GM10847 (cell line): ENCODE data around the gene RPL36AL.

Experiments
- POLR2A ChIP-seq: IDR thresholded peaks from 2 replicates; pipeline ENCODE4 v1.6.1; 2011; ENCODE audit not compliant: insufficient read length; ENCODE audit errors: extremely low read depth

RPL36AL gene

DNA sequence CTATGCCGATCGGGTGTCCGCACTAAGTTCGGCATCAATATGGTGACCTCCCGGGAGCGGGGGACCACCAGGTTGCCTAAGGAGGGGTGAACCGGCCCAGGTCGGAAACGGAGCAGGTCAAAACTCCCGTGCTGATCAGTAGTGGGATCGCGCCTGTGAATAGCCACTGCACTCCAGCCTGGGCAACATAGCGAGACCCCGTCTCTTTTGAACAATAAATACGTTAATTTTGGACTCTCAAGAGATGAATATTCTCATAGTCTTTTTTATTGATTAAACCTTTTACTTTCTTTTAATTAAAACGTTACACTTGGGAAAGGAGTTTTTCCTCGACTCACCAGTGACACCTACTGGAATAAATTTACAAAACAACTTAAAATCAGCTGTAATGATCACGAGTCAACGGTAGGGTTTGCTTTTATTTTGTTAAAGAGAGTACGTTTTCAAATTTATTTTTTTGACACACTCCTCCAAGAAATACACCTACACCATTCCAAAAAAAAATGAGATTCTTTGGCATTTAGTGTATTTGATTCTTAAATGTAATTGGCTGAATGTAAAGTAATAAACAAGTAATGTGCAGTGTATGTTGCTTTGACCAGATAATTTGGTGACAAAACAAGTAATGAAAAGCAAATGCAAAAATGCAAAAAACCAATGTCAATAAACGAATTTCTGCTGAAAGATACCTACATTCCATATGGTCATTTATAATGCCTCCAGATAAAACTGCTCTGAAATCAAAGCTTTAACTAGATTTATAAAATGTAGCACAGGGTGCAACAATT is 33.6 kb downstream of the RPL36AL start:
- no peak for TF ChIP-seq POLR2A

DNA sequence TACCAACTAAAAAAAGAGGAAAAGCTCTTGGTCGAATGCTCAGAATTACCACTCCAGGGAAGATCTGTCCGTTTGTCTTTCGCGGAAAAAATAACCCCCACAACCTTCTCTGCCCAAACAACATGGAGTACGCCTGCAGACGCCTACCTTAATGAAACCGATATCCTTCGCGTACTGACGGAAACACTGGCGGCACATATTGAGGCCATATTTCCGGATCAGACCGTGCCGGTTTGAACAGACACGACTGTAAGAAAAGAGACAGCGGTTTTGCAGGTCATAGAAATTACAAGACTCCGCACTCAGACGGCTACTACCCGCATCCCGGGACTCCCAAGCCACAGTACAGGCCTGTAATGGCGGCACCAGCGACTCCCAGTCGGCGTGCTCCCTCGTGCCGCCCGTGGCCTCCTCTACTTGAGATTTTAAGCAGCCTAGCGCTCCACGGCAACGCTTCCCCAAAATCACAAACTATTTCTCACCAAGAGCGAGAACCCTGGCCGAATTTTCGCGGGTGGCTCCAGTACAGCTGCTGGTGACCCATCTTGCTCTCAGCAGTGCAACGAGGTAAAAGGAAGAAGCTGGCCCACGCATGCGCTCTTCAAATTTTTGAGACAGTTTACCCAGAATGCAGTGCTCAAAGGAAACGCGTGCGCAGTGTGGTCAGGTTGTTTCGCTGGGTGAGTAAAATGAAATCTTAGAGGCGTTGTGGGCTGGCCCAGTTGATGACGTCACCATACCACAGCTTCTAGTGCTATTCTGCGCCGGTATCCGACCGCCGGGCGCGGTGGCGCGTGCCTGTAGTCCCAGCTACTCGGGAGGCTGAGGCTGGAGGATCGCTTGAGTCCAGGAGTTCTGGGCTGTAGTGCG is 34.4 kb downstream of the RPL36AL start, which contains the start of gene RPS29:
TSS of gene RPS29 (minus strand) at position 578 of the 870 bp plus-strand sequence. CDS start at position 544, 34 bp downstream.
- TF ChIP-seq POLR2A = peak; percentile 83

DNA sequence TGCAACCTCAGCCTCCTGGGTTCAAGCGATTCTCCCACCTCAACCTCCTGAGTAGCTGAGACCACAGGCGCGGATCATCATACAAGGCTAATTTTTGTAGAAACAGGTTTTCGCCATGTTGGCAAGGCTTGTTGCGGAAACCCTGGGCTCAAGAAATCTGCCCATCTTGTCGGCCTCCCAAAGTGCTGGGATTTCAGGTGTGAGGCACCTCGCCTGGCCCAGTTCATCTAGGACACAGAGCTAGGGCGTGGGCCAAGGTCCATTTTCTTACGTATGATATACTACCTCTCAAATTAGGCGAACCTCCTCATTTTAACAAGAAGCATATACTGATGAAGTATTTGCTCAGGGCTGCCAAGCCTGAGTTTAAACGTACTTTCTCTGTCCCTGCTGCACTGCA is 36.4 kb downstream of the RPL36AL start:
- no peak for TF ChIP-seq POLR2A

DNA sequence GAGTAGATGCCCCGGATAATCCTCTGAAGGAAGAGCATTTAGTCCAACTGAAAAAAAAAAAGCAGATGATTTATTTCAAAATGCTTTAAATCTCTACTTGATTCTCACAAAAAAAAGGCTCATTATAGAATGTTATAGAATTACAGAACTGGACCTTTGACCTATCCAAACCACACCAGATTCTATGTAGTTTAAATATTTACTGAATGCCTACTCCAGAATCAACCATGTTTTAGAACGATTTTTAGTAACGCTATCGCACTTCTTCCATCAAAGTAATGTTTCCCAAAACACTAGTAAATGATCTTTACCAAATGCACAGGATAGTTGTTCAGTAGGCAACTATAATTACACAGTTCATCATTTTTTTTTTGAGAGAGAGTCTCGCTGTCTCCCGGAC is 36.8 kb downstream of the RPL36AL start:
- no peak for TF ChIP-seq POLR2A

DNA sequence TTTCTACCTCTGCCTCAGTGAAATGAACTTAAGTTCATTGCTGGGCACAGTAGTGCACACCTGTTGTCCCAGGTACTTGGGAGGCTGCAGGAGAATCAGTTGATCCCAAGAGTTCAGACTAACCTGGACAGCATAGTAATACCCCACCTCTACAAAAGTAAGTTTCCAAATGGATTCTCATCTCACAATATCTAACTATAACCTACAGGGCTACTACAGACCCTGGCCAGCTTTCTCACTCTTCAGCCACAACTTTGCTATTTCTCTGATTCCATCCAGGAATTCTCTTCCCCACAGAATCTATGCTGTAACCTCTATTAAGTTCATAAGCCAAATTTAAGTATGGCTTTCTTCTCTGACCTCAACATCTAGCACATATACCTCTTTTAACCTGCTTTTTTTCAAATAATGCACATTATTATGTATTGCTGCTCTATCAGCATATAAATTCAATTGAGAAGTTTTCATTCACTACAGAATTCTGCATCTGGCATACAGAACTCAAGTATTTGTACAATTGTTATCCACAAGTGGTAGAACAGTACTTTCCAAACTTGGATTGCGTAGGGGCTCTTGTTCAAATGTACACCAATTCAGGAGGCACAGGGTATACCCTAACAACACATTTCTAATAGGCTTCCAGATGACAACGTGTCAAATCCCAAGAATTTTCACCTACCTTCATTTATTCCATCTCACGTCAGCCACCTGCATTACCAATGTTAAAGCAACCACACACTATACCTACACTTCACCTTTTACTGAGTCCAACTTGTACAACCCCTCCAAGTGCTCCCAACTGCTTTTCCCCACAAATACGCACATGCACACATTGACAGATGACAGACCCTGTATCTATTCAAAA is 38.1 kb downstream of the RPL36AL start:
- TF ChIP-seq POLR2A = no peak

DNA sequence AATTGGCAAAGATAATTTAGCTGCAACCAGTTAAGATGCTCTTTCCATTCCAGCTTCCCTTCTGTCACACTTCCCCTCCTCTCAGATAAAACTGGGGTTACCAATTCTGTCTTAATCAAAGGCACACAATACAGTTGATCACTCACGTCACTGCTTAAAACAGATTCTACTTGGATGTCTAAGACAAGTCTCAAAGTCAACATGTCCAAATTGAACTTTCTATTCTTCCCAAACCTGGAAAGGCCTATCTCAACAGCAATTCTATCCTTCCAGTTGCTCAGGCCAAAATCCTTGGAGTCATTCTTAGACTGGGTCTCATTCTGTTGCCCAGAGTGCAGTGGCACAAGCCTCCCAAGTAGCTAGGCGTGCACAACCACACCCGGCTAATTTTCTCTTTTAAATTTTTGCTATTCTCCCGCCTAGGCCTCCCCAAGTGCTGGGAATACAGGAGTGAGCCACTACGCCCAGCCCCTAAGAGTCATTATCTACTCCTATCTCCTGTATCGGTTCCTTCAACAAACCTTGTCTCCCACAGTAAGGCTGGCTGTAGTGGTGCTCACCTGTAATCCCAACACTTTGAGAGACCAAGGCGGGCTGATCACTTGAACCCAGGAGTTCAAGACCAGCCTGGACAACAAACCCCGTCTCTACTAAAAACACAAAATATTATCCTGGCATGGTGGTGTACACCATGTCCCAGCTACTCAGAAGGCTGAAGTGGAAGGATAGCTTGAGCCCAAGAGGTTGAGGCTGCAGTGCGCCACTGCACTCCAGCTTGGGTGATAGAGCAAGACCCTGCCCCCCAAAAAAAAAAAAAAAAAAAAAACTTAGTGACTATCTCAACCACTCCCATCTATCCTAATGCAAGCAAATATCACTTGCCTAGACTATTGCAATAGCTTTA is 39.0 kb downstream of the RPL36AL start:
- TF ChIP-seq POLR2A = no peak

DNA sequence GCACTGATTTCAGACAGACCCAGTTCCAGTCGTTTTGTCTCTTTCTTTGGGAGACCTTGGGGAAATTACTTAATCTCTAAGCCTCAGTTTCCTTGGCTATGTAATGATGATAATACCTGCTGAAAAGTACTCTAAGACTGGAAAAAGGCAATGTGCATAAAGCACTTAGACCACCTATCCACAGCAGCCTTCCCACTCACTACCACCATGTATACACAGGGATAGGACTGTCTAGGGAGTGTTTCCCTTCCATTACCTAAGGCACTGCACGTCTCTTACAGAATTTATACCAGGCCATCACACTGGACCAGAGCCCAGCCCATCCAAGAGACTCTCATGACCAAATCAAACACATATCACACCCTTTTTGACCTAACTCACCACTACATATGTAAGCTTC is 40.6 kb downstream of the RPL36AL start:
- no peak for TF ChIP-seq POLR2A

DNA sequence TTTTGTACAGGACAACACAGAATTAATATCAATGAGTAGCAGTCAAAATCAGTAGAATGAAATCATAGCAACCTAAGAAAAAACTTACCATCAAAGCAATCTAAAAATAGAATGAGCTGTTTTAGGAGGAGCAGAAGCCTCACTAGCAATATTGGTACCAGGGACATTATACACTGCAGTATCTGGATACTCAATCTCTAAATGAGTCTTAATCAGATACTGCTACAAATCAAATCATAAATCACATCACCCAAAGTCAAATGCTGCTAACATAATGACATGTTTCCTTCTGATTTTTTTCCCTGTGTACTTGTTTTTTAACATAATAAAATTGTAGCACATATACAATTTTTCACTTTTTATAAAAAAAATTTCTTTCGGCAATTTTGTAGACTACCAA is 42.3 kb downstream of the RPL36AL start:
- no peak for TF ChIP-seq POLR2A

DNA sequence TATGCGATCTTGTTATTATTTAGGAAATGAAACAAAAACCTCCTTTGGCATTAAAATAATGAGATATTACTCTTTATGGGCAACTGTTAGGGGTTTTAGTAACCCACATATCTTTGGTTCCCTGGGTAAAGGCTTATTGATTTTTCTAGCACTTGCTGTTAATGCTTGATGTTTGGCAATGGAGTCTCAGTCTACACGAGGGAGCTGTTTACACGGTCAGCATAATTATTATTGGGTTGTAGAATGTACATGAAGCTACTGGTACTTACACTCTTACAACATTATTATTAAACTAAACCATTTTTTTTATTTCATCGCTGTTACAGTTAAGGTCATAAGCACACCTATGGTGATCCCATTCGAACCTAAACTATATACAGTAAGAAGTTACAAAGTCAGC is 46.4 kb downstream of the RPL36AL start:
- TF ChIP-seq POLR2A = no peak

DNA sequence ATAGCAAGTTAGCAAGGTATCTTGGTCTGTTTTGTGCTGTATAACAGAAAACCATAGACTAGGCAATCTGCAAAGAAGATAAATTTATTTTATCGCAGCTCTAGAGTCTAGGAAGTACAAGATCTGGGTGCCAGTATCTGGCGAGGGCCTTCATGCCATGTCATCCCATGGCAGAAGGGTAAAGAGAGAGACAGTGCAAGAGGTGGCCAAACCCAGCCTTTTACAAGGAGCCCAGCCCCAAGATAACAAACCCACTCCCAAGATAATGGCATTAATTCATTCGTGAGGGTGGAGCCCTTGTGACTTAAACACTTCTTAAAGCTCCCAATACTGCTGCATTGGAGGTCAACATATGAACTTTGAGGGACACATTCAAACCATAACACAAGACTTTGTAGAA is 51.1 kb downstream of the RPL36AL start:
- TF ChIP-seq POLR2A = no peak
